Lung (tissue), 12 donors: ENCODE measurements around the gene PLAAT1. TPM values are rescaled to one million over a fixed set of nuclear protein-coding genes. Genes with fewer than 3 reads are reported as not detected.

Experiments used
- ATAC-seq: fragments of 200-7000 bp; cut with Tn5 transposase; one replicate; pipeline ENCODE4 v1.9.1; 2020; ENCODE audit warnings: moderate number of reproducible peaks; ENCODE audit not compliant: insufficient read depth, low FRiP score
- DNase-seq, 3 donors: peaks; one replicate each; pipeline ENCODE4 v3.0.0-alpha.2; 2013 to 2017
- H3K27ac ChIP-seq, 2 donors: one replicate each; pipeline ENCODE4 v1.5.1; 2013; ENCODE audit warnings: mild to moderate bottlenecking in 2 of 2, moderate library complexity in 2 of 2, control low read depth in 1 of 2, inconsistent platforms in 1 of 2, low read depth in 1 of 2, low read length in 1 of 2
- H3K27me3 ChIP-seq, 3 donors: one replicate each; pipeline ENCODE4 v1.5.1; 2013; ENCODE audit warnings: low read length in 2 of 3; ENCODE audit not compliant: control insufficient read depth in 3 of 3, insufficient read depth in 3 of 3
- H3K36me3 ChIP-seq, 4 donors: one replicate each; pipeline ENCODE4 v1.5.1; 2013; ENCODE audit warnings: low read length in 4 of 4, mild to moderate bottlenecking in 1 of 4, moderate library complexity in 1 of 4; ENCODE audit not compliant: control insufficient read depth in 4 of 4, insufficient read depth in 4 of 4
- H3K4me1 ChIP-seq, 5 donors: one replicate each; pipeline ENCODE4 v1.5.1; 2013; ENCODE audit warnings: low read length in 5 of 5, mild to moderate bottlenecking in 2 of 5, moderate library complexity in 1 of 5; ENCODE audit not compliant: control insufficient read depth in 5 of 5, insufficient read depth in 5 of 5
- H3K4me3 ChIP-seq: one replicate; pipeline ENCODE4 v1.5.1; 2013; ENCODE audit warnings: mild to moderate bottlenecking, control low read depth, moderate library complexity
- H3K9ac ChIP-seq, 2 donors: one replicate each; pipeline ENCODE4 v1.5.1; 2013; ENCODE audit warnings: low read length in 2 of 2, control low read depth in 1 of 2; ENCODE audit not compliant: insufficient read depth in 1 of 2
- H3K9me3 ChIP-seq, 4 donors: one replicate each; pipeline ENCODE4 v1.5.1; 2013; ENCODE audit warnings: low read length in 3 of 4, mild to moderate bottlenecking in 1 of 4, moderate library complexity in 1 of 4; ENCODE audit not compliant: control insufficient read depth in 4 of 4, insufficient read depth in 3 of 4
- CTCF ChIP-seq: IDR thresholded peaks from 2 replicates; pipeline ENCODE4 v1.5.1; 2012; ENCODE audit warnings: mild to moderate bottlenecking; ENCODE audit errors: control extremely low read depth, extremely low read depth
- WGBS, 2 donors: extraction: QIAGEN DNeasy Blood & Tissue Kit; methylation state at CpG; one replicate each; pipeline ENCODE4 v1.1.7; 2013; 5-methylcytosine and 5-hydroxymethylcytosine counted together
- polyA plus RNA-seq, 2 donors: library from polyadenylated mRNA; stranded (reverse); fragments of 200-250 nt; gene quantifications; one replicate each; pipeline ENCODE4 v1.2.1, GENCODE V29; 2013
- total RNA-seq, 2 donors: library from RNA; depleted of rRNA in 1 of 2; stranded (reverse); fragments of >200 nt in 1 of 2; gene quantifications; one replicate each; pipeline ENCODE4 v1.2.1, GENCODE V29; 2014 to 2021
- donor health status: control.
- donor health status: control.
- donor health status: Bipolar disorder and iron deficiency.
- donor health status: healthy.
- donor health status: DM: yes; HTN: yes; CAD: no.

The PLAAT1 gene
- total and polyA plus RNA-seq, 4 donors: 0.13 to 0.86 (median 0.24) TPM

- Histone ChIP-seq H3K4me3 (no peak overlapping the region), H3K4me1 (no peaks in the 10 kb centered on the region), H3K9ac (no peak overlapping the region), H3K9me3 (peaks cover 0 to 9% (median under 1%) of the 10 kb centered on the region in 4 donors), H3K27ac (no peak overlapping the region), H3K27me3 (no peaks in the 10 kb centered on the region), H3K36me3 (no peaks in the 10 kb centered on the region)
- ATAC-seq (no peak), DNase-seq (no peak)
- no peak for TF ChIP-seq CTCF
- WGBS, 2 donors: 81 to 82% methylated on average over 2 of the region's 2 CpGs
Measured at GRCh38 chr3:193295985-193296384, 55.0 kb downstream of the PLAAT1 start.

- TF ChIP-seq CTCF: no peak
- no peak overlapping the region for H3K4me3 ChIP-seq
- H3K9ac ChIP-seq: no peak overlapping the region
- H3K4me1 ChIP-seq: no peaks in the 10 kb centered on the region
- peaks cover 0 to 3% (median 0%) of the 10 kb centered on the region in 4 donors for H3K9me3 ChIP-seq
- DNase-seq (no peak), ATAC-seq (no peak)
- WGBS, 2 donors: 87 to 88% methylated on average over 5 of the region's 5 CpGs
- no peak overlapping the region for H3K27ac ChIP-seq
- H3K36me3 ChIP-seq: no peaks in the 10 kb centered on the region
- no peaks in the 10 kb centered on the region for H3K27me3 ChIP-seq
Measured at GRCh38 chr3:193297421-193297820, 56.4 kb downstream of the PLAAT1 start.

GRCh38 chr3:193301433-193301832 lies 60.4 kb downstream of the PLAAT1 start:
- H3K9me3 ChIP-seq: no peaks in the 10 kb centered on the region
- no peaks in the 10 kb centered on the region for H3K36me3 ChIP-seq
- no peaks in the 10 kb centered on the region for H3K4me1 ChIP-seq
- no peak overlapping the region for H3K9ac ChIP-seq
- peaks cover 0 to 2% (median 0%) of the 10 kb centered on the region in 3 donors for H3K27me3 ChIP-seq
- WGBS, 2 donors: 77 to 91% methylated on average over 1 of the region's 1 CpG
- H3K4me3 ChIP-seq: no peak overlapping the region
- no peak for DNase-seq
- no peak for ATAC-seq
- H3K27ac ChIP-seq: no peak overlapping the region
- TF ChIP-seq CTCF: no peak

GRCh38 chr3:193305356-193305755 lies 64.3 kb downstream of the PLAAT1 start:
- H3K4me1 ChIP-seq: no peaks in the 10 kb centered on the region
- H3K36me3 ChIP-seq: no peaks in the 10 kb centered on the region
- no peak overlapping the region for H3K9ac ChIP-seq
- ATAC-seq (no peak), DNase-seq (no peak)
- no peaks in the 10 kb centered on the region for H3K9me3 ChIP-seq
- no peak overlapping the region for H3K27ac ChIP-seq
- no peak overlapping the region for H3K4me3 ChIP-seq
- H3K27me3 ChIP-seq: peaks cover 0 to 2% (median 0%) of the 10 kb centered on the region in 3 donors
- TF ChIP-seq CTCF: no peak
- WGBS, 2 donors: 80% methylated on average over 1 of the region's 1 CpG
